Stomach (tissue), 8 donors: Measurements from ENCODE around the gene HSPA12B. TPM values are rescaled to one million over a fixed set of nuclear protein-coding genes. Genes with fewer than 3 reads are reported as not detected.

Source experiments
- polyA plus RNA-seq, 3 donors: library from polyadenylated mRNA; stranded (reverse); fragments of 200-250 nt; gene quantifications; one replicate each; pipeline ENCODE4 v1.2.3, GENCODE V29; 2013
- total RNA-seq, 5 donors: library from RNA; depleted of rRNA; stranded (reverse); fragments of >200 nt; gene quantifications; one replicate each; pipeline versions ENCODE4 v1.1.0 to v1.2.3, GENCODE V29; 2014 to 2016
- donor health status: healthy with polysubstance abuse.
- donor health status: Bipolar disorder and iron deficiency.
- donor health status: healthy.

HSPA12B gene
- total and polyA plus RNA-seq, 8 donors: 0.87 to 14.3 (median 4.5) TPM

Other genes with a start within 250 kb of the HSPA12B start
- gene GFRA4, start 69.3 kb upstream of the HSPA12B start, total RNA-seq: not detected
- not detected for gene GFRA4, start 69.3 kb upstream of the HSPA12B start, polyA plus RNA-seq
- 100 to 1,000 TPM in 2 of 5 donors, 10 to 100 TPM in 3; 20.6 to 143 (median 96.9) TPM for gene ADAM33, start 50.7 kb upstream of the HSPA12B start, total RNA-seq
- 10 to 100 TPM in 2 of 3 donors, 1 to 10 TPM in 1; 4.6 to 29.8 (median 11.1) TPM for gene ADAM33, start 50.7 kb upstream of the HSPA12B start, polyA plus RNA-seq
- gene SIGLEC1, start 20.1 kb upstream of the HSPA12B start, total RNA-seq: 10 to 100 TPM in 1 of 5 donors, 1 to 10 TPM in 4; 1.7 to 22.2 (median 4.5) TPM
- gene SIGLEC1, start 20.1 kb upstream of the HSPA12B start, polyA plus RNA-seq: 1 to 10 TPM; 1.4 to 1.8 (median 1.5) TPM
- gene ADISSP, start 35.1 kb downstream of the HSPA12B start, total RNA-seq: 100 to 1,000 TPM in 1 of 5 donors, 10 to 100 TPM in 2, 1 to 10 TPM in 2; 5.9 to 136 (median 49.0) TPM
- gene ADISSP, start 35.1 kb downstream of the HSPA12B start, polyA plus RNA-seq: 10 to 100 TPM; 14.4 to 32.6 (median 22.2) TPM
- gene SPEF1, start 48.8 kb downstream of the HSPA12B start, total RNA-seq: not detected
- gene SPEF1, start 48.8 kb downstream of the HSPA12B start, polyA plus RNA-seq: under 1 TPM in 2 of 3 donors, not detected in 1; 0.18 to 0.19 TPM
- gene CENPB, start 54.1 kb downstream of the HSPA12B start, total RNA-seq: 100 to 1,000 TPM in 1 of 5 donors, 10 to 100 TPM in 4; 24.5 to 130 (median 68.3) TPM
- 10 to 100 TPM; 36.5 to 90.7 (median 79.6) TPM for gene CENPB, start 54.1 kb downstream of the HSPA12B start, polyA plus RNA-seq
- gene CDC25B, start 63.6 kb downstream of the HSPA12B start, total RNA-seq: 10 to 100 TPM in 4 of 5 donors, 1 to 10 TPM in 1; 9.4 to 56.5 (median 32.6) TPM
- gene CDC25B, start 63.6 kb downstream of the HSPA12B start, polyA plus RNA-seq: 10 to 100 TPM; 18.0 to 23.1 (median 22.6) TPM
- 10 to 100 TPM in 1 of 5 donors, 1 to 10 TPM in 4; 1.8 to 14.8 (median 4.2) TPM for gene AP5S1, start 87.9 kb downstream of the HSPA12B start, total RNA-seq
- 10 to 100 TPM in 1 of 3 donors, 1 to 10 TPM in 2; 6.1 to 10.4 (median 7.9) TPM for gene AP5S1, start 87.9 kb downstream of the HSPA12B start, polyA plus RNA-seq
- 10 to 100 TPM; 26.6 to 50.4 (median 37.1) TPM for gene MAVS, start 114.1 kb downstream of the HSPA12B start, total RNA-seq
- gene MAVS, start 114.1 kb downstream of the HSPA12B start, polyA plus RNA-seq: 10 to 100 TPM in 1 of 3 donors, 1 to 10 TPM in 2; 6.3 to 15.1 (median 9.2) TPM
- 10 to 100 TPM in 4 of 5 donors, 1 to 10 TPM in 1; 8.8 to 68.4 (median 39.0) TPM for gene PANK2, start 156.7 kb downstream of the HSPA12B start, total RNA-seq
- gene PANK2, start 156.7 kb downstream of the HSPA12B start, polyA plus RNA-seq: 10 to 100 TPM; 19.3 to 28.5 (median 25.1) TPM